Lower leg skin (tissue), 4 donors: Measurements from ENCODE around the gene CCR5. TPM values are rescaled to one million over a fixed set of nuclear protein-coding genes. Genes with fewer than 3 reads are reported as not detected.

ENCODE experiments used
- DNase-seq, 2 donors: peaks; one replicate each; pipeline ENCODE4 v3.0.0-alpha.2; 2019; ENCODE audit warnings: low spot score in 2 of 2
- H3K4me3 ChIP-seq: fragments of 200-600 bp; sonication (generic); 2 replicates; pipeline ENCODE4 v1.5.1; 2017; ENCODE audit warnings: mild to moderate bottlenecking, low read depth; ENCODE audit not compliant: poor library complexity, severe bottlenecking
- POLR2A ChIP-seq, 2 donors: fragments of 450-650 bp; IDR thresholded peaks; one replicate each; pipeline ENCODE4 v1.6.1; 2016 to 2017; ENCODE audit warnings: antibody characterized with exemption in 2 of 2, mild to moderate bottlenecking in 1 of 2, moderate library complexity in 1 of 2
- WGBS, 2 donors: methylation state at CpG; one replicate each; pipeline ENCODE4 v1.1.5; 2018; 5-methylcytosine and 5-hydroxymethylcytosine counted together
- intact Hi-C: fragments of 100-400 bp; cut with DNase I; formaldehyde crosslinking; loops from one replicate; pipeline ENCODE4 v1.15.0; 2023; ENCODE audit warnings: low total_unique reads
- total RNA-seq, 4 donors: library from RNA; depleted of rRNA; stranded (reverse); fragments of >200 nt; gene quantifications; one replicate each; pipeline ENCODE4 v1.1.0, GENCODE V29; 2016
- TF ChIP-seq, protein P1 (sequence below), 3 donors: fragments of 450-650 bp; IDR thresholded peaks; one replicate each; pipeline ENCODE4 v1.5.1; 2016; ENCODE audit warnings: antibody characterized with exemption in 3 of 3, mild to moderate bottlenecking in 3 of 3, moderate library complexity in 2 of 3

The CCR5 gene
- total RNA-seq, 4 donors from 2014 or later, result 0.16 to 0.55 (median 0.20) TPM; not detected in 1

DNA sequence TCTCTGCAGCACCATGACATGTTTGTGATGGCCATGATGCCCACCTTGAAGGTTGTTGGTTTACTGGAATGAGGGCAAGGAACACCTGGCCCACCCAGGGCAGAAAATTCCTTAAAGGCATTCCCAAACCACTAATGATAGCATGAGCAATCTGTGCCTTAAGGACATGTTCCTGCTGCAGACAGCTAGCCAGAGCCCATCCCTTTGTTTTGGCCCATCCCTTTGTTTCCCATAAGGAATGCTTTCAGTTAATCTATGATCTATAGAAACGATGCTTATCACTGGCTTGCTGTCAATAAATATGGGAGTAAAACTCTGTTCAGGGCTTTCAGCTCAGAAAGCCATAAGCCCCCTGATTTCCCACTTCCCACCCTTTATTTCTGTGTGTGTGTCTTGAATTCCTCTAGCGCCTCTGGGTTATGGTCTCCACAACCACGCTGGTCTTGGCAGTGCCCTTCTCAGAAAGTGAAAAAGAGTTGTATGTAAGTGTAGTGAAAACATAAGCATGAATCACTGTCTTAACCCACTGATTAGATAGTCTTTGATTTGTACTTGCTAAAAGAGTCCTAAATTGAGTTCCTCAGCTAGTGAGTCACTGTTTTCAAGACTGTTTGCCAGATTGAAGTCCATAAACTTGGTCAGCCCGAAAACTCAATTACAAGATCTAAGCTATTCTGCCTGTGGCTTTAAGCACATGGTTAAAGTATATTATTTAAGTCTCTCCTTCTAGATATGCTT lies 35.8 kb upstream of the CCR5 start:
- intact Hi-C loops, result no loop called here
- DNase-seq, result no peak
- TF ChIP-seq, protein P1, sequence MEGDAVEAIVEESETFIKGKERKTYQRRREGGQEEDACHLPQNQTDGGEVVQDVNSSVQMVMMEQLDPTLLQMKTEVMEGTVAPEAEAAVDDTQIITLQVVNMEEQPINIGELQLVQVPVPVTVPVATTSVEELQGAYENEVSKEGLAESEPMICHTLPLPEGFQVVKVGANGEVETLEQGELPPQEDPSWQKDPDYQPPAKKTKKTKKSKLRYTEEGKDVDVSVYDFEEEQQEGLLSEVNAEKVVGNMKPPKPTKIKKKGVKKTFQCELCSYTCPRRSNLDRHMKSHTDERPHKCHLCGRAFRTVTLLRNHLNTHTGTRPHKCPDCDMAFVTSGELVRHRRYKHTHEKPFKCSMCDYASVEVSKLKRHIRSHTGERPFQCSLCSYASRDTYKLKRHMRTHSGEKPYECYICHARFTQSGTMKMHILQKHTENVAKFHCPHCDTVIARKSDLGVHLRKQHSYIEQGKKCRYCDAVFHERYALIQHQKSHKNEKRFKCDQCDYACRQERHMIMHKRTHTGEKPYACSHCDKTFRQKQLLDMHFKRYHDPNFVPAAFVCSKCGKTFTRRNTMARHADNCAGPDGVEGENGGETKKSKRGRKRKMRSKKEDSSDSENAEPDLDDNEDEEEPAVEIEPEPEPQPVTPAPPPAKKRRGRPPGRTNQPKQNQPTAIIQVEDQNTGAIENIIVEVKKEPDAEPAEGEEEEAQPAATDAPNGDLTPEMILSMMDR (IDR thresholded peaks at IDR 0.05), result no peak
- no peak for TF ChIP-seq POLR2A (IDR thresholded peaks at IDR 0.05)
- WGBS, 2 donors, result 34 to 41% methylated on average over 4 of the region's 4 CpGs
- H3K4me3 ChIP-seq, result no peak overlapping the region

GRCh38 chr3:46335541-46335940 lies 35.2 kb upstream of the CCR5 start:
- intact Hi-C loops, result no loop called here
- H3K4me3 ChIP-seq, result no peak overlapping the region
- DNase-seq, result no peak
- 60 to 61% methylated on average over 3 of the region's 3 CpGs for WGBS, 2 donors
- TF ChIP-seq, protein P1 (IDR thresholded peaks at IDR 0.05), result no peak
- no peak for TF ChIP-seq POLR2A (IDR thresholded peaks at IDR 0.05)

DNA sequence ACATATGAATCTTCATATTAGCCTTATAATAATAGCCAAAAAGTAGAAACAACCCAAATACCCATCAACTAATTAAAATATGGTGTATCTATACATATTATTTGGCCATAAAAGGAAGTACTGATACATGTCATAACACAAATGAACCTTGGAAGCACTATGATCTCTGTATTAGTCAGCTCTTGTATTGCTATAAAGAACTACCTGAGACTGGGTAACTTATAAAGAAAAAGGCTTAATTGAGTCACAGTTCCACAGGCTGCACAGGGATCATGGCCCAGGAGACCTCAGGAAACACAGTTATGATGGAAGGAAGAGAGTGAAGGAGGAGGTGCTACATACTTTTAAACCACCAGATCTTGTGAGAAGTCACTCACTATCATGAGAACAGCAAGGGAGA lies 32.8 kb upstream of the CCR5 start:
- no peak for DNase-seq
- intact Hi-C loops, result no loop called here
- H3K4me3 ChIP-seq, result no peak overlapping the region
- TF ChIP-seq, protein P1 (IDR thresholded peaks at IDR 0.05), result no peak
- TF ChIP-seq POLR2A (IDR thresholded peaks at IDR 0.05), result no peak

GRCh38 chr3:46338840-46339239 lies 31.9 kb upstream of the CCR5 start:
- 100% methylated on average over 1 of the region's 1 CpG for WGBS, 2 donors
- TF ChIP-seq POLR2A (IDR thresholded peaks at IDR 0.05), result no peak
- TF ChIP-seq, protein P1 (IDR thresholded peaks at IDR 0.05), result no peak
- no peak for DNase-seq
- H3K4me3 ChIP-seq, result no peak overlapping the region
- intact Hi-C loops, result no loop called here

DNA sequence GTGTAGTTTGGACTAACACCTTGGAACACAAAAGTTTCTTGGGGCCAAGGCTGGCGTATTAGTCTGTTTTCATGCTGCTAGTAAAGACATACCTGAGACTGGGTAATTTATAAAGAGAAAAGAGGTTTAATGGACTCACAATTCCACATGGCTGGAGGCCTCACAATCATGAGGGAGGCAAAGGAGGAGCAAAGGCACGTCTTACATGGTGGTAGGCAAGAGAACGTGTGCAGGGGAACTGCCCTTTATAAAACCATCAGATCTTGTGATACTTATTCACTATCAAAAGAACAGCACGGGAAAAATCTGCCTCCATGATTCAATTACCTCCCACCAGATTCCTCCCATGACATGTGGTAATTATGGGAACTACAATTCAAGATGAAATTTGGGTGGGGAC lies 26.3 kb upstream of the CCR5 start:
- no peak overlapping the region for H3K4me3 ChIP-seq
- no peak for DNase-seq
- intact Hi-C loops, result no loop called here
- no peak for TF ChIP-seq POLR2A (IDR thresholded peaks at IDR 0.05)
- TF ChIP-seq, protein P1 (IDR thresholded peaks at IDR 0.05), result no peak
- 85 to 88% methylated on average over 4 of the region's 4 CpGs for whole genome bisulfite sequencing, 2 donors
